Cerebellar cortex (tissue), 1 donor: ENCODE data around the gene HSPG2.
"Not testable (repeated sequence)": the region's sequence is repeated elsewhere in the genome, so short reads cannot be mapped to it uniquely, and the experiment has no call there.

ENCODE experiments used
- DNase-seq: peaks from one replicate; pipeline ENCODE4 v3.0.0-alpha.2; 2015; ENCODE audit warnings: low spot score

Gene HSPG2

GRCh38 chr1:21932127-21932526 is 5.0 kb downstream of the HSPG2 start:
- DNase-seq, result no peak

- DNase-seq, result no peak
These were observed 5.7 kb downstream of the HSPG2 start for GRCh38 chr1:21931171-21932093.

- no peak for DNase-seq
These were observed 6.4 kb downstream of the HSPG2 start for GRCh38 chr1:21930629-21931170.

- DNase-seq, result no peak
These were observed 7.0 kb downstream of the HSPG2 start for GRCh38 chr1:21930080-21930571.

- no peak for DNase-seq
These were observed 9.4 kb downstream of the HSPG2 start for GRCh38 chr1:21927533-21928237.

- no peak for DNase-seq
These were observed 10.1 kb downstream of the HSPG2 start for GRCh38 chr1:21926814-21927532.

GRCh38 chr1:21926065-21926464 is 11.0 kb downstream of the HSPG2 start:
- no peak for DNase-seq

GRCh38 chr1:21925334-21925940 is 11.7 kb downstream of the HSPG2 start:
- DNase-seq, result no peak

GRCh38 chr1:21924503-21925005 is 12.6 kb downstream of the HSPG2 start:
- no peak for DNase-seq

GRCh38 chr1:21922090-21923013 is 14.8 kb downstream of the HSPG2 start:
- DNase-seq, result no peak

GRCh38 chr1:21921100-21921875 is 15.8 kb downstream of the HSPG2 start:
- DNase-seq, result no peak

- no peak for DNase-seq
These were observed 17.6 kb downstream of the HSPG2 start for GRCh38 chr1:21919520-21919919.

- DNase-seq, result not testable (repeated sequence)
These were observed 19.9 kb downstream of the HSPG2 start for GRCh38 chr1:21917239-21917631.

- no peak for DNase-seq
These were observed 20.5 kb downstream of the HSPG2 start for GRCh38 chr1:21916447-21917238.

GRCh38 chr1:21914880-21915640 is 22.1 kb downstream of the HSPG2 start:
- no peak for DNase-seq

- no peak for DNase-seq
These were observed 22.7 kb downstream of the HSPG2 start for GRCh38 chr1:21914450-21914849.

GRCh38 chr1:21913763-21914162 is 23.3 kb downstream of the HSPG2 start:
- DNase-seq, result no peak

- DNase-seq, result no peak
These were observed 23.9 kb downstream of the HSPG2 start for GRCh38 chr1:21913258-21913657.
